Mammary epithelial cell (primary cell): ENCODE results near the gene KAZN.

Experiments used
- CTCF ChIP-seq, 2 donors: IDR thresholded peaks in 1 of 2; conservative IDR thresholded peaks in 1 of 2; 2 replicates each; pipeline ENCODE4 v1.5.1; 2011 to 2012; ENCODE audit warnings: inconsistent platforms in 2 of 2, low read length in 2 of 2, mild to moderate bottlenecking in 2 of 2, control low read depth in 1 of 2, low read depth in 1 of 2; ENCODE audit not compliant: insufficient read depth in 1 of 2; ENCODE audit errors: extremely low read depth in 1 of 2
- EZH2 ChIP-seq: IDR thresholded peaks from 2 replicates; pipeline ENCODE4 v1.6.1; 2012; ENCODE audit warnings: low read length, inconsistent platforms, borderline replicate concordance

GRCh38 chr1:14888374-14888773 lies 289.9 kb downstream of the KAZN start:
- TF ChIP-seq CTCF (conservative IDR thresholded peaks at IDR 0.05 in 1 of 2, IDR thresholded peaks at IDR 0.05 in 1 of 2; ENCODE audit: extremely low read depth in 1 of 2, insufficient read depth in 1 of 2, low read depth in 1 of 2, low read length in 2 of 2) (no peak), EZH2 (no peak)
